ENCODE results near the gene LIPI.

LIPI gene

DNA sequence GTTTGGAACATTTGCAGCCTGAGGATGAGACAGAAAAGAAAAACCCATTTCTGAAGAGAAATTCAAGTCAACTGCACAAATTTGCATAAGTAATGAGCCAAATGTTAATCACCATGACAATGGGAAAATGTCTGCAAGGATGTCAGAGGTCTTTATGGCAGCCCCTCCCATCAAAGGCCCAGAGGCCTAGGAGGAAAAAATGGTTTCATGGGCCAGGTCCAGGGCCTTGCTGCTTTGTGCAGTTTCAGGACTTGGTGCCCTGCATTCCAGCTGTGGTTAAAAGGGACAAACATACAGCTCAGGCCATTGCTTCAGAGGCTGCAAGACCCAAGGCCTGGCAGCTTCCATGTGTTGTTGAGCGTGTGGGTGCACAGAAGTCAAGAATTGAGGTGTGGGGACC, 18.6 kb upstream of the LIPI start:
- Histone ChIP-seq H3K36me3 (replicated peaks; ENCODE audit: low read depth, low read length) (no peaks in the 10 kb centered on the region), H3K27me3 (ENCODE audit: low read depth, low read length) (no peaks in the 10 kb centered on the region), H3K4me3 (ENCODE audit: low read length) (no peak overlapping the region), H3K4me1 (ENCODE audit: low read length) (no peaks in the 10 kb centered on the region), H3K9ac (ENCODE audit: low read length) (no peak overlapping the region), H3K27ac (ENCODE audit: low read length) (no peak overlapping the region), H3K9me3 (ENCODE audit: insufficient read depth, low read length) (no peaks in the 10 kb centered on the region), H3K4me2 (ENCODE audit: low read length) (no peak overlapping the region), H3K79me2 (ENCODE audit: low read length) (no peaks in the 10 kb centered on the region), H2AFZ (ENCODE audit: low read depth, low read length) (no peak overlapping the region), H4K20me1 (ENCODE audit: insufficient read depth, low read length) (no peaks in the 10 kb centered on the region)
- TF ChIP-seq EZH2phosphoT487 (IDR thresholded peaks at IDR 0.05; ENCODE audit: low read depth) = no peak
- TF ChIP-seq, protein P1, sequence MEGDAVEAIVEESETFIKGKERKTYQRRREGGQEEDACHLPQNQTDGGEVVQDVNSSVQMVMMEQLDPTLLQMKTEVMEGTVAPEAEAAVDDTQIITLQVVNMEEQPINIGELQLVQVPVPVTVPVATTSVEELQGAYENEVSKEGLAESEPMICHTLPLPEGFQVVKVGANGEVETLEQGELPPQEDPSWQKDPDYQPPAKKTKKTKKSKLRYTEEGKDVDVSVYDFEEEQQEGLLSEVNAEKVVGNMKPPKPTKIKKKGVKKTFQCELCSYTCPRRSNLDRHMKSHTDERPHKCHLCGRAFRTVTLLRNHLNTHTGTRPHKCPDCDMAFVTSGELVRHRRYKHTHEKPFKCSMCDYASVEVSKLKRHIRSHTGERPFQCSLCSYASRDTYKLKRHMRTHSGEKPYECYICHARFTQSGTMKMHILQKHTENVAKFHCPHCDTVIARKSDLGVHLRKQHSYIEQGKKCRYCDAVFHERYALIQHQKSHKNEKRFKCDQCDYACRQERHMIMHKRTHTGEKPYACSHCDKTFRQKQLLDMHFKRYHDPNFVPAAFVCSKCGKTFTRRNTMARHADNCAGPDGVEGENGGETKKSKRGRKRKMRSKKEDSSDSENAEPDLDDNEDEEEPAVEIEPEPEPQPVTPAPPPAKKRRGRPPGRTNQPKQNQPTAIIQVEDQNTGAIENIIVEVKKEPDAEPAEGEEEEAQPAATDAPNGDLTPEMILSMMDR (IDR thresholded peaks at IDR 0.05; ENCODE audit: low read depth, low read length) = no peak

DNA sequence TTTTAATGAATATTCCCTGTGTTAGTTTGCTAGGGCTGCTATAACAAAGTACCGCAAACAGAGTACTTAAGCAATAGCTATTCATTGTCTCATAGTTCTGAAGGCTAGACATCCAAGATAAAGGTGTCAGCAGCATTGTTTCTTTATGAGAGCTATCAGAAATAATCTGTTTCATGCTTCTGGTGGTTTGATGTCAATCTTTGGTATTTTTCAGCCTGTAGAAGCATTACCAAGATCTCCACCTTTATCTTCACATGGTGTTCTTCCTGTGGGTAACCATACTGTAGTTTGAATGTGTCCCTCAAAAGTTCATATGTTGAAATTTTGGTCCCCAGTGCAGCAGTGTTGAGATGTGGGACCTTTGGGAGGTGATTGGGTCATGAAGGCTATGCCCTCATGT, 12.6 kb upstream of the LIPI start:
- Histone ChIP-seq H3K9ac (ENCODE audit: low read length) (no peak overlapping the region), H3K4me1 (ENCODE audit: low read length) (no peaks in the 10 kb centered on the region), H3K36me3 (replicated peaks; ENCODE audit: low read depth, low read length) (no peaks in the 10 kb centered on the region), H3K4me2 (ENCODE audit: low read length) (no peak overlapping the region), H3K27ac (ENCODE audit: low read length) (no peak overlapping the region), H2AFZ (ENCODE audit: low read depth, low read length) (no peak overlapping the region), H3K79me2 (ENCODE audit: low read length) (no peaks in the 10 kb centered on the region), H3K4me3 (ENCODE audit: low read length) (no peak overlapping the region), H4K20me1 (ENCODE audit: insufficient read depth, low read length) (no peaks in the 10 kb centered on the region), H3K9me3 (ENCODE audit: insufficient read depth, low read length) (no peaks in the 10 kb centered on the region), H3K27me3 (ENCODE audit: low read depth, low read length) (no peaks in the 10 kb centered on the region)
- TF ChIP-seq, protein P1 (IDR thresholded peaks at IDR 0.05; ENCODE audit: low read depth, low read length) = no peak
- TF ChIP-seq EZH2phosphoT487 (IDR thresholded peaks at IDR 0.05; ENCODE audit: low read depth) = no peak

DNA sequence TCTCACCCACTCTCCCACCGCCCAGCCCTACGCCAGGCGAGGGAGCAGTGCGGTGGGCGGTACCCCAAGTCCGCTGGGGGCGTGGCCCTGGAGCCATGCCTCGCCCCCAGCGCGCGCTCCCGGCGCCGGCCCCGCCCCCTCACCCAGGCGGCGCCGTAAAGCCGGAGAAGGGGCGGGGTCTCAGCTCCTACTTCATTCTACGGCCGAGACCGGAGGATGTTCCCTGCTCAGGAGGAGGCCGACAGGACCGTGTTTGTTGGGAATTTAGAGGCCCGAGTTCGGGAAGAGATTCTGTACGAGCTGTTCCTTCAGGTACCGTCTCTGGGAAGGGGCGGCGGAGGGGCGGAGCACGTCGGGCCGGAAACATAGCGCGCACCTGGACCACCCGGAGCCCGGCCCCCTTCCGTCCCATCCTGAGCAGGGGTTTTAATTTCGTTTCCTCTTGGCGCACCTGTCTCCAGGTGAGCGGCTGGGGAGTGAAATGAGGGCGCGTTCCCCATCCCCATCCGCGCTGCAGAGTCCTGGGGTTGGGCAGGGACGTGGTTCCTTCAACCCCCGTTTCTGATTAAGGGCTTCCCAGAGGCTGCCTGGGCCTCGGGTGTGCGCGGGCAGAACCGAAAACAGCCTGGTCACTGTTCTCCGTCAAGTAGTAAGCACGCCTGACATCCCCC, 5.4 kb upstream of the LIPI start, which contains the start of gene RBM11:
Gene RBM11, plus strand, starts transcription at position 187 of the 671 bp plus-strand sequence. Its CDS starts 30 bp downstream, at position 217.
- Histone ChIP-seq H3K9ac (ENCODE audit: low read length) (peak within 1 kb of the TSS; percentile 17; the same call in 1 of the 2 replicates), H3K4me1 (ENCODE audit: low read length) (no peaks in the 10 kb centered on the region), H3K36me3 (replicated peaks; ENCODE audit: low read depth, low read length) (no peaks in the 10 kb centered on the region), H2AFZ (ENCODE audit: low read depth, low read length) (peak within 1 kb of the TSS; percentile 66; the same call in 1 of the 2 replicates), H3K4me2 (ENCODE audit: low read length) (peak within 1 kb of the TSS; percentile 72), H3K27me3 (ENCODE audit: low read depth, low read length) (no peaks in the 10 kb centered on the region), H3K27ac (ENCODE audit: low read length) (no peak within 1 kb of the TSS), H3K9me3 (ENCODE audit: insufficient read depth, low read length) (no peaks in the 10 kb centered on the region), H3K4me3 (ENCODE audit: low read length) (peak within 1 kb of the TSS; percentile 77), H4K20me1 (ENCODE audit: insufficient read depth, low read length) (no peaks in the 10 kb centered on the region), H3K79me2 (ENCODE audit: low read length) (no peaks in the 10 kb centered on the region)
- TF ChIP-seq, protein P1 (IDR thresholded peaks at IDR 0.05; ENCODE audit: low read depth, low read length) = no peak
- TF ChIP-seq EZH2phosphoT487 (IDR thresholded peaks at IDR 0.05; ENCODE audit: low read depth) = no peak

DNA sequence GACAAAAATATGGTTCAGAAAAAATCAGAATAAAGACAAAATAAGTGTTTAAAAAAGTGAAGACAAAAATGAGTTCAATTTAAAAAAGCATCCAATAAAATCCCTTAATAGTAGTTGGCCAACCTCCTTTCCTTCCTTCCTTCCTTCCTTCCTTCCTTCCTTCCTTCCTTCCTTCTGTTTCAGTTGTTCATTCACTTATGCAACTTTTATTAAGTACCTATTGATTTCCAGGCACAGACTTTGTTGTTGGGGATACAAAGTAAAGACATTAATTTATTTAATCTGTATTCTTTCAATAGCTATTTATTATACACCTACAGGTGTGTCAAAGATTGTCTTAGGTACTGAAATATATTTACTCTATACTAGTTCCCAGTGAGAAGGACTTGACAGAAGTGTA, 2.4 kb upstream of the LIPI start:
- Histone ChIP-seq H3K9me3 (ENCODE audit: insufficient read depth, low read length) (no peaks in the 10 kb centered on the region), H4K20me1 (ENCODE audit: insufficient read depth, low read length) (no peaks in the 10 kb centered on the region), H3K4me1 (ENCODE audit: low read length) (no peaks in the 10 kb centered on the region), H3K79me2 (ENCODE audit: low read length) (no peaks in the 10 kb centered on the region), H3K4me3 (ENCODE audit: low read length) (no peak overlapping the region), H2AFZ (ENCODE audit: low read depth, low read length) (no peak overlapping the region), H3K36me3 (replicated peaks; ENCODE audit: low read depth, low read length) (no peaks in the 10 kb centered on the region), H3K27me3 (ENCODE audit: low read depth, low read length) (no peaks in the 10 kb centered on the region), H3K4me2 (ENCODE audit: low read length) (no peak overlapping the region), H3K27ac (ENCODE audit: low read length) (no peak overlapping the region), H3K9ac (ENCODE audit: low read length) (no peak overlapping the region)
- no peak for TF ChIP-seq EZH2phosphoT487 (IDR thresholded peaks at IDR 0.05; ENCODE audit: low read depth)
- TF ChIP-seq, protein P1 (IDR thresholded peaks at IDR 0.05; ENCODE audit: low read depth, low read length) = no peak

Measured in OCI-LY3 (cell line).